Spleen (tissue), 11 donors: ENCODE results near the gene PSME3IP1. TPM values are rescaled to one million over a fixed set of nuclear protein-coding genes. Genes with fewer than 3 reads are reported as not detected.
"Not testable (repeated sequence)": the region's sequence is repeated elsewhere in the genome, so short reads cannot be mapped to it uniquely, and the experiment has no call there.

Experiments used
- DNase-seq: peaks from one replicate; pipeline ENCODE4 v3.0.0-alpha.2; 2020
- H3K27ac ChIP-seq, 8 donors: fragments of 200-600 bp; sonication (generic) in 7 of 8; 1 replicate in 4 of 8; 2 replicates in 4 of 8; pipeline versions ENCODE4 v1.5.0 to v1.8.0; 2016 to 2021; ENCODE audit warnings: inconsistent platforms in 4 of 8, mild to moderate bottlenecking in 4 of 8, moderate library complexity in 1 of 8
- H3K27me3 ChIP-seq, 7 donors: fragments of 200-600 bp; sonication (generic) in 6 of 7; replicated peaks in 1 of 7; 1 replicate in 4 of 7; 2 replicates in 3 of 7; pipeline versions ENCODE4 v1.5.0 to v1.8.0; 2016 to 2021; ENCODE audit warnings: inconsistent platforms in 3 of 7, mild to moderate bottlenecking in 1 of 7
- H3K36me3 ChIP-seq, 6 donors: fragments of 200-600 bp; sonication (generic) in 5 of 6; 1 replicate in 4 of 6; 2 replicates in 2 of 6; pipeline versions ENCODE4 v1.5.0 to v1.8.0; 2016 to 2021; ENCODE audit warnings: inconsistent platforms in 2 of 6
- H3K4me1 ChIP-seq, 6 donors: fragments of 200-600 bp; sonication (generic) in 5 of 6; 1 replicate in 3 of 6; 2 replicates in 3 of 6; pipeline versions ENCODE4 v1.5.0 to v1.8.0; 2016 to 2021; ENCODE audit warnings: inconsistent platforms in 3 of 6
- H3K4me3 ChIP-seq, 8 donors: fragments of 200-600 bp; sonication (generic) in 7 of 8; 1 replicate in 4 of 8; 2 replicates in 4 of 8; pipeline versions ENCODE4 v1.5.0 to v1.8.0; 2016 to 2021; ENCODE audit warnings: inconsistent platforms in 4 of 8, mild to moderate bottlenecking in 4 of 8, moderate library complexity in 2 of 8
- H3K9me3 ChIP-seq, 8 donors: fragments of 200-600 bp; sonication (generic) in 7 of 8; 1 replicate in 4 of 8; 2 replicates in 4 of 8; pipeline versions ENCODE4 v1.5.0 to v1.8.0; 2016 to 2021; ENCODE audit warnings: inconsistent platforms in 4 of 8
- CTCF ChIP-seq, 11 experiments: fragments of 200-600 bp in 7 of 11; fragments of 450-650 bp in 4 of 11; sonication (generic) in 4 of 11; IDR thresholded peaks in 8 of 11; conservative IDR thresholded peaks in 3 of 11; 1 replicate in 7 of 11; 2 replicates in 4 of 11; pipeline versions ENCODE4 v1.4.0 to v1.8.0; 2016 to 2021; ENCODE audit warnings: antibody characterized with exemption in 11 of 11, inconsistent platforms in 4 of 11, mild to moderate bottlenecking in 1 of 11
- POLR2A ChIP-seq, 3 donors: fragments of 450-650 bp; IDR thresholded peaks; one replicate each; pipeline ENCODE4 v1.5.1; 2017; ENCODE audit warnings: antibody characterized with exemption in 3 of 3, mild to moderate bottlenecking in 1 of 3
- POLR2AphosphoS5 ChIP-seq, 3 donors: sonication (generic); formaldehyde crosslinking; IDR thresholded peaks; one replicate each; pipeline ENCODE4 v1.5.1; 2017; ENCODE audit warnings: antibody characterized with exemption in 3 of 3
- WGBS, 5 donors: extraction: QIAGEN DNeasy Blood & Tissue Kit in 3 of 5; methylation state at CpG; one replicate each; pipeline versions ENCODE4 v1.1.5 to v1.1.7; 2013 to 2018; 5-methylcytosine and 5-hydroxymethylcytosine counted together
- intact Hi-C: fragments of 100-400 bp; cut with DNase I; formaldehyde crosslinking; loops from one replicate; pipeline ENCODE4 v1.15.0; 2023; ENCODE audit warnings: low total_unique reads
- polyA plus RNA-seq, 3 donors: library from polyadenylated mRNA; stranded (reverse); fragments of 200-250 nt; gene quantifications; one replicate each; pipeline ENCODE4 v1.2.1, GENCODE V29; 2013
- total RNA-seq, 7 donors: library from RNA; depleted of rRNA in 3 of 7; stranded (reverse); fragments of >200 nt in 3 of 7; fragmentation: NEBNext Ultra II Directional in 4 of 7; extraction: Animal tissue kit (Norgen Biotek cat#: 25700) in 4 of 7; gene quantifications; one replicate each; pipeline versions ENCODE4 v1.1.0 to v1.2.1, GENCODE V29; 2016 to 2021
- donor health status: healthy with polysubstance abuse.
- donor health status: DM: no; HTN: no; CAD: no; lungs with moderate emphysema.
- donor health status: DM: no; HTN: no; CAD: no.
- donor health status: Bipolar disorder and iron deficiency.
- donor health status: healthy.
- donor health status: DM: no; HTN: no; CAD: no.
- donor health status: DM: yes; HTN: yes; CAD: no.

Gene PSME3IP1
- total and polyA plus RNA-seq, 10 donors = 64.6 to 128 (median 96.0) TPM

- WGBS, 5 donors = 66 to 84% (median 78%) methylated on average over 3 of the region's 3 CpGs
- no peak overlapping the region for H3K27ac ChIP-seq
- peaks cover 10 to 82% (median 43%) of the 10 kb centered on the region in 6 donors for H3K4me1 ChIP-seq
- peaks cover 0 to 15% (median 0%) of the 10 kb centered on the region in 6 donors for H3K36me3 ChIP-seq
- intact Hi-C loops = no loop called here
- no peaks in the 10 kb centered on the region for H3K9me3 ChIP-seq
- no peak overlapping the region for H3K4me3 ChIP-seq
- H3K27me3 ChIP-seq = no peaks in the 10 kb centered on the region
- TF ChIP-seq POLR2AphosphoS5 (IDR thresholded peaks at IDR 0.05) (no peak), POLR2A (IDR thresholded peaks at IDR 0.05) (no peak), CTCF (IDR thresholded peaks at IDR 0.05 in 8 of 11, conservative IDR thresholded peaks at IDR 0.05 in 3 of 11) (no peak)
- DNase-seq = no peak
These were observed 6.3 kb upstream of the PSME3IP1 start for GRCh38 chr16:57192146-57192545.

- TF ChIP-seq POLR2A (IDR thresholded peaks at IDR 0.05) (no peak), POLR2AphosphoS5 (IDR thresholded peaks at IDR 0.05) (no peak), CTCF (IDR thresholded peaks at IDR 0.05 in 8 of 11, conservative IDR thresholded peaks at IDR 0.05 in 3 of 11) (no peak)
- H3K4me3 ChIP-seq = no peak overlapping the region
- peaks cover 0 to 11% (median 0%) of the 10 kb centered on the region in 6 donors for H3K36me3 ChIP-seq
- no peaks in the 10 kb centered on the region for H3K27me3 ChIP-seq
- H3K9me3 ChIP-seq = no peaks in the 10 kb centered on the region
- DNase-seq = no peak
- H3K27ac ChIP-seq = no peak overlapping the region
- intact Hi-C loops = no loop called here
- peaks cover 14 to 86% (median 47%) of the 10 kb centered on the region in 6 donors for H3K4me1 ChIP-seq
- 72 to 93% (median 81%) methylated on average over 3 of the region's 3 CpGs for WGBS, 5 donors
These were observed 5.3 kb upstream of the PSME3IP1 start for GRCh38 chr16:57191056-57191571.

DNA sequence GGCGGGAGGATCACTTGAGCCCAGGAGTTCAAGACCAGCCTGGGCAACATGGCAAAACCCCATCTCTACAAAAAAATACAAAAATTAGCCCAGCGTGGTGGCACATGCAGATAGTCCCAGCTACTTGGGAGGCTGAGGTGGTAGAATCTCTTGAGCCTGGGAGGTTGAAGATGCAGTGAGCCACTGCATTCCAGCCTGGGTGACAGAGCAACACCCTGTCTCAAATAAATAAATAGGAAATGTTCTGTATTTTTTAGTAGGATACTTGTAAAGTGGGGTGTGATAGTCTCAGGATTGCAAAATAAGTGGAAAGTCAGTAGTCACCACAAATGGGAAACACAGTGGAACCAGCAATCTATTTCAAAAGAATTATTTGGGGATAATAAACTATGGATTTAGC, 4.3 kb upstream of the PSME3IP1 start:
- Histone ChIP-seq H3K4me1 (peaks cover 15 to 88% (median 48%) of the 10 kb centered on the region in 6 donors), H3K36me3 (peaks cover 0 to 10% (median 0%) of the 10 kb centered on the region in 6 donors), H3K27me3 (no peaks in the 10 kb centered on the region), H3K4me3 (no peak overlapping the region), H3K27ac (no peak overlapping the region), H3K9me3 (no peaks in the 10 kb centered on the region)
- 92 to 100% (median 96%) methylated on average over 2 of the region's 2 CpGs for WGBS, 5 donors
- intact Hi-C loops = no loop called here
- DNase-seq = no peak
- TF ChIP-seq POLR2A (IDR thresholded peaks at IDR 0.05) = no peak
- no peak for TF ChIP-seq CTCF (IDR thresholded peaks at IDR 0.05 in 8 of 11, conservative IDR thresholded peaks at IDR 0.05 in 3 of 11)
- no peak for TF ChIP-seq POLR2AphosphoS5 (IDR thresholded peaks at IDR 0.05)

DNA sequence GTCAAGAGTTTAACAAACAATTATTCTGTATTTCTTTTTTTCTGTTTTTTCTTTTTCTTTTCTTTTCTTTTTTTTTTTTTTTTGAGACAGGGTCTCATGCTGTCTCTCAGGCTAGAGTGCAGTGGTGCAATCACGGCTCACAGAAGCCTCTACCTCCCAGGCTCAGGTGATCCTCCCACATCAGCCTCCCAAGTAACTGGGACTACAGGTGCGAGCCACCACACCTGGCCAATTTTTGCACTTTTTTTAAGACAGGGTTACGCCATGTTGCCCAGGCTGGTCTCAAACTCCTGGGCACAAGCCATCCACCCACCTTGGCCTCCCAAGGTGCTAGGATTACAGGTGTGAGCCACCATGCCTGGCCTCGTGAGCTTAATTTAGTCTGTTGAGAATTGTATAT, 3.7 kb upstream of the PSME3IP1 start:
- Histone ChIP-seq H3K4me1 (peaks cover 20 to 88% (median 54%) of the 10 kb centered on the region in 6 donors), H3K36me3 (peaks cover 0 to 10% (median 0%) of the 10 kb centered on the region in 6 donors)
- H3K9me3 ChIP-seq, intact Hi-C loops, H3K27me3 ChIP-seq, H3K4me3 ChIP-seq, DNase-seq, H3K27ac ChIP-seq: not testable (repeated sequence)
- WGBS, 5 donors = 93 to 100% (median 96%) methylated on average over 4 of the region's 4 CpGs

DNA sequence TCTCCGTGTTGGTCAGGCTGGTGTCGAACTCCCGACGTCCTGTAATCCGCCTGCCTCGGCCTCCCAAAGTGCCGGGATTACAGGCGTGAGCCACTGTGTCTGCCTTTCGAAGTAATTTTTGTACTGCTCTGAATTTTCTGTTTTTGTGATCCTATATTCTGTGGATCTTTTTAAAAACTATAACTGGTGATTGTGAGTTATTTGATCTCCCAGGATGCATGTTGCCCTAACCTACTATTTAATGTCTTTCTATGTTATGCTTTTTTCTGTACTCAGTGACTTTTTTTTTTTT, 2.8 kb upstream of the PSME3IP1 start:
- H3K4me1 ChIP-seq = peaks cover 23 to 88% (median 62%) of the 10 kb centered on the region in 6 donors
- intact Hi-C loops = no loop called here
- WGBS, 5 donors = 91 to 96% (median 94%) methylated on average over 9 of the region's 9 CpGs

More for the DNA sequence above, 2.8 kb upstream of the PSME3IP1 start:
- no peaks in the 10 kb centered on the region for H3K27me3 ChIP-seq
- H3K4me3 ChIP-seq = no peak overlapping the region
- H3K9me3 ChIP-seq = no peaks in the 10 kb centered on the region
- peaks cover 0 to 10% (median 0%) of the 10 kb centered on the region in 6 donors for H3K36me3 ChIP-seq
- TF ChIP-seq CTCF (IDR thresholded peaks at IDR 0.05 in 8 of 11, conservative IDR thresholded peaks at IDR 0.05 in 3 of 11) = no peak
- no peak for TF ChIP-seq POLR2AphosphoS5 (IDR thresholded peaks at IDR 0.05)
- no peak for TF ChIP-seq POLR2A (IDR thresholded peaks at IDR 0.05)
- no peak for DNase-seq
- H3K27ac ChIP-seq = no peak overlapping the region
